ENCODE data around the gene PTPRE. TPM values are rescaled to one million over a fixed set of nuclear protein-coding genes. Genes with fewer than 3 reads are reported as not detected.

Gene PTPRE
- total RNA-seq, 1 experiment from 2014 or later: 20.4 TPM

- Histone ChIP-seq H3K9ac (ENCODE audit: low read length) (no peak overlapping the region), H3K9me3 (ENCODE audit: low read length) (no peaks in the 10 kb centered on the region), H4K20me1 (ENCODE audit: insufficient read depth, low read depth, low read length) (no peaks in the 10 kb centered on the region), H3K4me3 (ENCODE audit: low read length) (no peak overlapping the region), H2AFZ (ENCODE audit: low read length) (no peak overlapping the region), H3K79me2 (ENCODE audit: low read length) (no peaks in the 10 kb centered on the region), H3K27ac (ENCODE audit: low read length) (no peak overlapping the region), H3K36me3 (ENCODE audit: insufficient read depth, low read length) (no peaks in the 10 kb centered on the region), H3K4me2 (ENCODE audit: low read depth, low read length, poor library complexity, severe bottlenecking) (no peak overlapping the region), H3K9me2 (replicated peaks; ENCODE audit: insufficient read depth, low read length) (no peaks in the 10 kb centered on the region), H3K4me1 (ENCODE audit: low read length) (no peaks in the 10 kb centered on the region), H3K27me3 (ENCODE audit: low read length) (no peaks in the 10 kb centered on the region)
- no peak for DNase-seq
Measured at GRCh38 chr10:127922675-127923366, 15.9 kb downstream of the PTPRE start.

GRCh38 chr10:127923646-127924045 is 16.7 kb downstream of the PTPRE start:
- no peaks in the 10 kb centered on the region for H3K79me2 ChIP-seq (ENCODE audit: low read length)

GRCh38 chr10:127925471-127926207 is 18.7 kb downstream of the PTPRE start:
- H3K9me3 ChIP-seq (ENCODE audit: low read length): no peaks in the 10 kb centered on the region
- no peaks in the 10 kb centered on the region for H3K36me3 ChIP-seq (ENCODE audit: insufficient read depth, low read length)
- H3K9me2 ChIP-seq (replicated peaks; ENCODE audit: insufficient read depth, low read length): no peaks in the 10 kb centered on the region
- no peak for DNase-seq
- no peak overlapping the region for H2AFZ ChIP-seq (ENCODE audit: low read length)
- no peak overlapping the region for H3K9ac ChIP-seq (ENCODE audit: low read length)
- no peaks in the 10 kb centered on the region for H3K4me1 ChIP-seq (ENCODE audit: low read length)
- H3K79me2 ChIP-seq (ENCODE audit: low read length): no peaks in the 10 kb centered on the region
- no peak overlapping the region for H3K4me2 ChIP-seq (ENCODE audit: low read depth, low read length, poor library complexity, severe bottlenecking)
- H4K20me1 ChIP-seq (ENCODE audit: insufficient read depth, low read depth, low read length): no peaks in the 10 kb centered on the region
- H3K27ac ChIP-seq (ENCODE audit: low read length): no peak overlapping the region
- H3K4me3 ChIP-seq (ENCODE audit: low read length): no peak overlapping the region
- no peaks in the 10 kb centered on the region for H3K27me3 ChIP-seq (ENCODE audit: low read length)

More at GRCh38 chr10:127923646-127924045, 16.7 kb downstream of the PTPRE start:
- H3K4me2 ChIP-seq (ENCODE audit: low read depth, low read length, poor library complexity, severe bottlenecking): no peak overlapping the region
- no peak for DNase-seq
- H3K9me2 ChIP-seq (replicated peaks; ENCODE audit: insufficient read depth, low read length): no peaks in the 10 kb centered on the region
- H3K27me3 ChIP-seq (ENCODE audit: low read length): no peaks in the 10 kb centered on the region
- no peaks in the 10 kb centered on the region for H4K20me1 ChIP-seq (ENCODE audit: insufficient read depth, low read depth, low read length)
- no peaks in the 10 kb centered on the region for H3K4me1 ChIP-seq (ENCODE audit: low read length)
- no peaks in the 10 kb centered on the region for H3K36me3 ChIP-seq (ENCODE audit: insufficient read depth, low read length)
- H2AFZ ChIP-seq (ENCODE audit: low read length): no peak overlapping the region
- H3K9me3 ChIP-seq (ENCODE audit: low read length): no peaks in the 10 kb centered on the region
- H3K27ac ChIP-seq (ENCODE audit: low read length): no peak overlapping the region
- no peak overlapping the region for H3K9ac ChIP-seq (ENCODE audit: low read length)
- no peak overlapping the region for H3K4me3 ChIP-seq (ENCODE audit: low read length)

GRCh38 chr10:127926455-127926854 is 19.6 kb downstream of the PTPRE start:
- H3K9me3 ChIP-seq (ENCODE audit: low read length): no peaks in the 10 kb centered on the region
- no peaks in the 10 kb centered on the region for H3K36me3 ChIP-seq (ENCODE audit: insufficient read depth, low read length)
- H3K4me3 ChIP-seq (ENCODE audit: low read length): no peak overlapping the region
- no peaks in the 10 kb centered on the region for H4K20me1 ChIP-seq (ENCODE audit: insufficient read depth, low read depth, low read length)
- no peak overlapping the region for H3K4me2 ChIP-seq (ENCODE audit: low read depth, low read length, poor library complexity, severe bottlenecking)
- no peaks in the 10 kb centered on the region for H3K27me3 ChIP-seq (ENCODE audit: low read length)
- H3K4me1 ChIP-seq (ENCODE audit: low read length): no peaks in the 10 kb centered on the region
- no peak overlapping the region for H3K9ac ChIP-seq (ENCODE audit: low read length)
- no peak overlapping the region for H3K27ac ChIP-seq (ENCODE audit: low read length)
- no peaks in the 10 kb centered on the region for H3K9me2 ChIP-seq (replicated peaks; ENCODE audit: insufficient read depth, low read length)
- H2AFZ ChIP-seq (ENCODE audit: low read length): no peak overlapping the region
- DNase-seq: no peak
- no peaks in the 10 kb centered on the region for H3K79me2 ChIP-seq (ENCODE audit: low read length)

GRCh38 chr10:127928021-127928806 is 21.3 kb downstream of the PTPRE start:
- Histone ChIP-seq H3K79me2 (ENCODE audit: low read length) (no peaks in the 10 kb centered on the region), H2AFZ (ENCODE audit: low read length) (no peak overlapping the region)

GRCh38 chr10:127932521-127933270 is 25.8 kb downstream of the PTPRE start:
- no peak overlapping the region for H2AFZ ChIP-seq (ENCODE audit: low read length)
- H3K9ac ChIP-seq (ENCODE audit: low read length): no peak overlapping the region
- no peaks in the 10 kb centered on the region for H3K27me3 ChIP-seq (ENCODE audit: low read length)
- H3K36me3 ChIP-seq (ENCODE audit: insufficient read depth, low read length): no peaks in the 10 kb centered on the region
- H3K79me2 ChIP-seq (ENCODE audit: low read length): no peaks in the 10 kb centered on the region
- no peak overlapping the region for H3K4me2 ChIP-seq (ENCODE audit: low read depth, low read length, poor library complexity, severe bottlenecking)
- H4K20me1 ChIP-seq (ENCODE audit: insufficient read depth, low read depth, low read length): no peaks in the 10 kb centered on the region
- H3K9me3 ChIP-seq (ENCODE audit: low read length): no peaks in the 10 kb centered on the region
- no peak for DNase-seq
- H3K4me1 ChIP-seq (ENCODE audit: low read length): no peaks in the 10 kb centered on the region
- no peak overlapping the region for H3K27ac ChIP-seq (ENCODE audit: low read length)
- no peaks in the 10 kb centered on the region for H3K9me2 ChIP-seq (replicated peaks; ENCODE audit: insufficient read depth, low read length)
- no peak overlapping the region for H3K4me3 ChIP-seq (ENCODE audit: low read length)

More at GRCh38 chr10:127928021-127928806, 21.3 kb downstream of the PTPRE start:
- no peaks in the 10 kb centered on the region for H3K27me3 ChIP-seq (ENCODE audit: low read length)
- H3K9ac ChIP-seq (ENCODE audit: low read length): no peak overlapping the region
- H3K9me3 ChIP-seq (ENCODE audit: low read length): no peaks in the 10 kb centered on the region
- H3K4me2 ChIP-seq (ENCODE audit: low read depth, low read length, poor library complexity, severe bottlenecking): no peak overlapping the region
- no peaks in the 10 kb centered on the region for H3K36me3 ChIP-seq (ENCODE audit: insufficient read depth, low read length)
- H3K27ac ChIP-seq (ENCODE audit: low read length): no peak overlapping the region
- no peak for DNase-seq
- H4K20me1 ChIP-seq (ENCODE audit: insufficient read depth, low read depth, low read length): no peaks in the 10 kb centered on the region
- no peaks in the 10 kb centered on the region for H3K9me2 ChIP-seq (replicated peaks; ENCODE audit: insufficient read depth, low read length)
- H3K4me3 ChIP-seq (ENCODE audit: low read length): no peak overlapping the region
- H3K4me1 ChIP-seq (ENCODE audit: low read length): no peaks in the 10 kb centered on the region

- no peak overlapping the region for H3K9ac ChIP-seq (ENCODE audit: low read length)
- no peak for DNase-seq
- no peaks in the 10 kb centered on the region for H3K36me3 ChIP-seq (ENCODE audit: insufficient read depth, low read length)
- no peaks in the 10 kb centered on the region for H3K9me2 ChIP-seq (replicated peaks; ENCODE audit: insufficient read depth, low read length)
- no peak overlapping the region for H3K4me2 ChIP-seq (ENCODE audit: low read depth, low read length, poor library complexity, severe bottlenecking)
- H3K9me3 ChIP-seq (ENCODE audit: low read length): no peaks in the 10 kb centered on the region
- no peaks in the 10 kb centered on the region for H3K27me3 ChIP-seq (ENCODE audit: low read length)
- H4K20me1 ChIP-seq (ENCODE audit: insufficient read depth, low read depth, low read length): no peaks in the 10 kb centered on the region
- H3K4me1 ChIP-seq (ENCODE audit: low read length): no peaks in the 10 kb centered on the region
- H3K27ac ChIP-seq (ENCODE audit: low read length): no peak overlapping the region
- H2AFZ ChIP-seq (ENCODE audit: low read length): no peak overlapping the region
- no peak overlapping the region for H3K4me3 ChIP-seq (ENCODE audit: low read length)
- H3K79me2 ChIP-seq (ENCODE audit: low read length): no peaks in the 10 kb centered on the region
Measured at GRCh38 chr10:127933271-127933670, 26.4 kb downstream of the PTPRE start.
